HepG2 (cell line): ENCODE data around the gene MC3R. TPM values are rescaled to one million over a fixed set of nuclear protein-coding genes. Genes with fewer than 3 reads are reported as not detected.

ENCODE experiments used
- ATAC-seq: fragments of 200-7000 bp; cut with Tn5 transposase; 3 replicates; pipeline ENCODE4 v1.9.1; 2020; ENCODE audit warnings: mild to moderate bottlenecking, moderate library complexity
- BruUV-seq: library from RNA; stranded (reverse); fragments of 400-500 nt; replicated peaks from 2 replicates; lab custom pipeline; 2021; lab: Mats Ljungman, UMichigan
- CTCF ChIA-PET: fragments of 300-600 bp; formaldehyde crosslinking; extraction: SDS; loops from one replicate; lab custom pipeline; 2021; ENCODE audit warnings: low total read pairs, inconsistent platforms, low intra/inter-chr PET ratio; lab: Yijun Ruan, JAX
- POLR2A ChIA-PET: fragments of 350-600 bp; sonication (Branson Sonifier 250); formaldehyde crosslinking; loops from one replicate; lab custom pipeline; 2020; ENCODE audit warnings: antibody characterized with exemption, inconsistent platforms; lab: Yijun Ruan, JAX
- DNase-seq: peaks from one replicate; pipeline ENCODE4 v3.0.0-alpha.2; 2015; ENCODE audit warnings: low spot score
- FAIRE-seq: peaks from 3 replicates; lab custom pipeline; 2011; peaks lifted over from hg19 to GRCh38; lab: Jason Lieb, UNC
- H2AFZ ChIP-seq: one replicate; pipeline ENCODE4 v1.6.1; 2011; ENCODE audit warnings: low read length, inconsistent platforms
- H3K27ac ChIP-seq: fragments of 300-600 bp; 3 replicates; pipeline ENCODE4 v1.8.0; 2011; ENCODE audit warnings: mixed run types, mild to moderate bottlenecking, mixed read lengths, low read length, inconsistent platforms; ENCODE audit not compliant: insufficient read depth; ENCODE audit errors: extremely low read length
- H3K27me3 ChIP-seq, 2 experiments: fragments of 200-600 bp in 1 of 2; 2 replicates in 1 of 2; 3 replicates in 1 of 2; pipeline versions ENCODE4 v1.6.0 to v1.8.0; 2011; ENCODE audit warnings: low read length in 2 of 2, mild to moderate bottlenecking in 2 of 2, moderate library complexity in 2 of 2, inconsistent platforms in 1 of 2; ENCODE audit not compliant: insufficient read depth in 2 of 2, control insufficient read depth in 1 of 2
- H3K36me3 ChIP-seq, 2 experiments: fragments of 200-600 bp in 1 of 2; replicated peaks in 1 of 2; 2 replicates in 1 of 2; 3 replicates in 1 of 2; pipeline versions ENCODE4 v1.5.1 to v1.8.0; 2011; ENCODE audit warnings: low read length in 2 of 2, inconsistent platforms in 1 of 2; ENCODE audit not compliant: insufficient read depth in 2 of 2, control insufficient read depth in 1 of 2
- H3K4me1 ChIP-seq: 2 replicates; pipeline ENCODE4 v1.5.1; 2012; ENCODE audit warnings: low read length, inconsistent platforms; ENCODE audit not compliant: insufficient read depth
- H3K4me2 ChIP-seq: 2 replicates; pipeline ENCODE4 v1.6.0; 2011; ENCODE audit warnings: low read depth, low read length, inconsistent platforms
- H3K4me3 ChIP-seq, 3 experiments: fragments of 200-600 bp in 1 of 3; sonication (generic), shearing (Covaris generic) in 1 of 3; replicated peaks in 1 of 3; 2 replicates each; pipeline ENCODE4 v1.5.1; 2011 to 2016; ENCODE audit warnings: low read length in 3 of 3, inconsistent platforms in 2 of 3, low read depth in 2 of 3, mild to moderate bottlenecking in 2 of 3, control low read depth in 1 of 3, mixed read lengths in 1 of 3; ENCODE audit not compliant: insufficient read depth in 1 of 3
- H3K79me2 ChIP-seq: one replicate; pipeline ENCODE4 v1.6.1; 2011; ENCODE audit warnings: low read length, inconsistent platforms; ENCODE audit not compliant: insufficient read depth
- H3K9ac ChIP-seq: 2 replicates; pipeline ENCODE4 v1.6.0; 2011; ENCODE audit warnings: mild to moderate bottlenecking, low read depth, low read length, inconsistent platforms; ENCODE audit not compliant: insufficient read depth
- H3K9me3 ChIP-seq: 2 replicates; pipeline ENCODE4 v1.5.1; 2012; ENCODE audit warnings: mild to moderate bottlenecking, low read length
- H4K20me1 ChIP-seq: 2 replicates; pipeline ENCODE4 v1.6.0; 2011; ENCODE audit warnings: inconsistent platforms, mild to moderate bottlenecking, low read length, moderate library complexity; ENCODE audit not compliant: insufficient read depth
- JDP2 ChIP-seq: sonication (generic); formaldehyde crosslinking; IDR thresholded peaks from 2 replicates; pipeline ENCODE4 v1.8.1; 2022; ENCODE audit warnings: missing genetic modification reagents, borderline replicate concordance
- MYPOP ChIP-seq: sonication (generic); formaldehyde crosslinking; IDR thresholded peaks from 2 replicates; pipeline ENCODE4 v1.8.1; 2023; ENCODE audit warnings: mild to moderate bottlenecking, moderate library complexity, missing genetic modification reagents
- PCBP1 ChIP-seq: fragments of 200-400 bp; formaldehyde crosslinking; IDR thresholded peaks from 2 replicates; pipeline ENCODE4 v1.6.1; 2017; ENCODE audit warnings: mild to moderate bottlenecking, low read depth, low read length, borderline replicate concordance
- PLSCR1 ChIP-seq: sonication (generic); formaldehyde crosslinking; IDR thresholded peaks from 2 replicates; pipeline ENCODE4 v1.5.0; 2020; ENCODE audit warnings: missing genetic modification reagents, mild to moderate bottlenecking, borderline replicate concordance
- RAD51 ChIP-seq: fragments of 450-650 bp; IDR thresholded peaks from 2 replicates; pipeline ENCODE4 v1.6.1; 2016; ENCODE audit warnings: borderline replicate concordance
- RFX1 ChIP-seq: fragments of 450-650 bp; IDR thresholded peaks from 2 replicates; pipeline ENCODE4 v1.6.1; 2017
- SIN3B ChIP-seq: fragments of 150-350 bp; IDR thresholded peaks from 2 replicates; pipeline ENCODE4 v1.6.1; 2014; ENCODE audit warnings: low read length
- TCF12 ChIP-seq, 2 experiments: fragments of 450-650 bp in 1 of 2; sonication (generic) in 1 of 2; formaldehyde crosslinking in 1 of 2; IDR thresholded peaks; 2 replicates each; pipeline versions ENCODE4 v1.6.1 to v1.8.0; 2017 to 2022; ENCODE audit warnings: antibody characterized with exemption in 1 of 2, mild to moderate bottlenecking in 1 of 2, missing genetic modification reagents in 1 of 2, moderate library complexity in 1 of 2
- THRA ChIP-seq: sonication (generic); formaldehyde crosslinking; IDR thresholded peaks from 2 replicates; pipeline ENCODE4 v1.4.0; 2020; ENCODE audit warnings: missing genetic modification reagents, borderline replicate concordance
- ZBTB26 ChIP-seq: IDR thresholded peaks from 2 replicates; pipeline ENCODE4 v1.6.1; 2016; ENCODE audit warnings: missing compliant biosample characterization, missing genetic modification reagents, borderline replicate concordance
- ZNF326 ChIP-seq: sonication (generic); formaldehyde crosslinking; IDR thresholded peaks from 2 replicates; pipeline ENCODE4 v1.4.0; 2020; ENCODE audit warnings: missing genetic modification reagents, borderline replicate concordance
- ZNF605 ChIP-seq: sonication (generic); formaldehyde crosslinking; IDR thresholded peaks from 2 replicates; pipeline ENCODE4 v1.8.0; 2022; ENCODE audit warnings: mild to moderate bottlenecking, missing genetic modification reagents
- ZNF616 ChIP-seq: sonication (generic); formaldehyde crosslinking; IDR thresholded peaks from 2 replicates; pipeline ENCODE4 v1.5.0; 2020; ENCODE audit warnings: low read depth, mild to moderate bottlenecking, missing genetic modification reagents
- ZNF781 ChIP-seq: sonication (generic); formaldehyde crosslinking; IDR thresholded peaks from 2 replicates; pipeline ENCODE4 v1.5.1; 2020; ENCODE audit warnings: borderline replicate concordance, mild to moderate bottlenecking, missing genetic modification reagents; ENCODE audit errors: not compliant biosample characterization
- ZSCAN12 ChIP-seq: sonication (generic); formaldehyde crosslinking; IDR thresholded peaks from 2 replicates; pipeline ENCODE4 v1.9.0; 2021; ENCODE audit warnings: mild to moderate bottlenecking, missing genetic modification reagents
- WGBS: methylation state at CpG from one replicate; pipeline ENCODE4 v1.1.6; 2017; ENCODE audit warnings: low lambda C conversion rate; 5-methylcytosine and 5-hydroxymethylcytosine counted together
- in situ Hi-C: cut with HindIII; loops from 2 replicates; pipeline ENCODE4 v1.10.0; 2017; ENCODE audit warnings: low pct_unique_long_range_greater_than_20kb; ENCODE audit not compliant: extremely low pct_ligation_motif_present
- intact Hi-C: fragments of 100-400 bp; cut with micrococcal nuclease; formaldehyde crosslinking; loops from one replicate; pipeline ENCODE4 v1.10.0; 2022; ENCODE audit not compliant: unreplicated experiment
- polyA plus RNA-seq, 8 experiments: library from polyadenylated mRNA; depleted of rRNA in 3 of 8; stranded (reverse) in 7 of 8; unstranded in 1 of 8; fragments of >200 nt; fragmentation: Illumina TruSeq in 4 of 8; extraction: Trizol in 4 of 8; gene quantifications; 2 replicates each; pipeline versions ENCODE4 v1.2.1 to v1.2.3, GENCODE V29; 2011 to 2016; ENCODE audit warnings: low read depth in 4 of 8, missing spikeins in 1 of 8, mixed read lengths in 1 of 8; ENCODE audit not compliant: insufficient read depth in 1 of 8
- total RNA-seq, 5 experiments: library from RNA; depleted of rRNA; stranded (reverse); fragments of >200 nt; fragmentation: Illumina TruSeq; extraction: Trizol; gene quantifications; 2 replicates each; pipeline ENCODE4 v1.2.3, GENCODE V29; 2016; ENCODE audit warnings: low read depth in 1 of 5

MC3R gene
- total and polyA plus RNA-seq, 2 of the 13 experiments (the other 11 are each of a cell fraction or from before 2014, with no cell fraction given) = not detected

- no peaks in the 10 kb centered on the region for H3K36me3 ChIP-seq
- BruUV-seq = no TSS peak
- POLR2A ChIA-PET = no interaction called here
These were observed 40.9 kb upstream of the MC3R start for GRCh38 chr20:56207656-56208055.

GRCh38 chr20:56208121-56208520 is 40.4 kb upstream of the MC3R start:
- Histone ChIP-seq H3K27me3 (no peaks in the 10 kb centered on the region), H3K4me2 (no peak overlapping the region), H3K9ac (no peak overlapping the region), H4K20me1 (no peaks in the 10 kb centered on the region), H3K9me3 (no peaks in the 10 kb centered on the region), H3K27ac (no peak overlapping the region), H3K4me3 (no peak overlapping the region), H3K79me2 (no peaks in the 10 kb centered on the region), H3K4me1 (no peaks in the 10 kb centered on the region), H2AFZ (no peak overlapping the region), H3K36me3 (no peaks in the 10 kb centered on the region)
- no peak for DNase-seq
- 8% methylated on average over 1 of the region's 1 CpG for whole genome bisulfite sequencing
- ChIA-PET POLR2A (no interaction called here), CTCF (no interaction called here)
- intact Hi-C loops = no loop called here
- ATAC-seq = no peak
- no TSS peak for BruUV-seq
- in situ Hi-C loops = no loop called here
- no peak for FAIRE-seq
- no peak for TF ChIP-seq ZNF605 (CRISPR knock-in tag)
- no peak for TF ChIP-seq THRA (CRISPR knock-in tag)
- TF ChIP-seq PLSCR1 (CRISPR knock-in tag) = no peak
- TF ChIP-seq ZBTB26 (CRISPR knock-in tag) = no peak
- TF ChIP-seq SIN3B = no peak
- no peak for TF ChIP-seq ZNF616
- no peak for TF ChIP-seq TCF12 (IDR thresholded peaks at IDR 0.05)
- TF ChIP-seq TCF12 (CRISPR knock-in tag; IDR thresholded peaks at IDR 0.05) = no peak
- no peak for TF ChIP-seq PCBP1

More at GRCh38 chr20:56207656-56208055, 40.9 kb upstream of the MC3R start:
- no peak overlapping the region for H3K4me2 ChIP-seq
- no peaks in the 10 kb centered on the region for H4K20me1 ChIP-seq
- intact Hi-C loops (no loop called here), in situ Hi-C loops (no loop called here)
- H3K9ac ChIP-seq = no peak overlapping the region
- FAIRE-seq (no peak), ATAC-seq (no peak), DNase-seq (no peak)
- 0% methylated on average over 4 of the region's 4 CpGs for WGBS
- H3K79me2 ChIP-seq = no peaks in the 10 kb centered on the region
- H3K27ac ChIP-seq = no peak overlapping the region
- no peak for TF ChIP-seq RAD51
- TF ChIP-seq ZSCAN12 (CRISPR knock-in tag) = no peak
- no peak for TF ChIP-seq JDP2 (CRISPR knock-in tag)
- TF ChIP-seq ZNF326 (CRISPR knock-in tag) = no peak
- TF ChIP-seq RFX1 = no peak
- no peak for TF ChIP-seq MYPOP
- TF ChIP-seq ZNF781 = no peak
- CTCF ChIA-PET = no interaction called here
- no peaks in the 10 kb centered on the region for H3K4me1 ChIP-seq
- H3K9me3 ChIP-seq = no peaks in the 10 kb centered on the region
- no peak overlapping the region for H2AFZ ChIP-seq
- no peaks in the 10 kb centered on the region for H3K27me3 ChIP-seq
- no peak overlapping the region for H3K4me3 ChIP-seq
